ENCODE measurements around the gene CYP2A7. TPM values are rescaled to one million over a fixed set of nuclear protein-coding genes. Genes with fewer than 3 reads are reported as not detected.

Gene CYP2A7
- polyA plus RNA-seq, 2 of the 4 experiments (the other 2 are of a cell fraction) = not detected

GRCh38 chr19:40831502-40832430 lies 50.3 kb downstream of the CYP2A7 start (continued):
- no peak for TF ChIP-seq CHD4 (IDR thresholded peaks at IDR 0.05; ENCODE audit: borderline replicate concordance)
- TF ChIP-seq SREBF2 (IDR thresholded peaks at IDR 0.05) = no peak
- peak; percentile 78 for TF ChIP-seq GATA3 (IDR thresholded peaks at IDR 0.05; ENCODE audit: borderline replicate concordance)
- TF ChIP-seq HOXA7 (CRISPR knock-in tag; IDR thresholded peaks at IDR 0.05) = no peak
- TF ChIP-seq POLR2A (IDR thresholded peaks at IDR 0.05; ENCODE audit: low read length) = no peak
- TF ChIP-seq CEBPB (IDR thresholded peaks at IDR 0.05) = peak; percentile 92
- peak; percentile 91 for TF ChIP-seq HES2 (IDR thresholded peaks at IDR 0.05)
- no peak for TF ChIP-seq TFCP2L1 (CRISPR knock-in tag; IDR thresholded peaks at IDR 0.05)
- TF ChIP-seq NPAS2 (CRISPR knock-in tag; IDR thresholded peaks at IDR 0.05; ENCODE audit: borderline replicate concordance) = no peak; the same call in 1 of the 2 replicates
- TF ChIP-seq CHD2 (IDR thresholded peaks at IDR 0.05; ENCODE audit: low read length, partially characterized antibody) = no peak
- no peak for TF ChIP-seq KDM5A (IDR thresholded peaks at IDR 0.05)
- no peak for TF ChIP-seq NR3C1 (IDR thresholded peaks at IDR 0.05)
- TF ChIP-seq CBX2 (IDR thresholded peaks at IDR 0.05; ENCODE audit: borderline replicate concordance, low read depth) = no peak
- 0 out of 2 replicates have a peak, but pooled peaks have one; percentile 30 for TF ChIP-seq ESRRA (IDR thresholded peaks at IDR 0.05; ENCODE audit: borderline replicate concordance, low read length)
- peak; percentile 82 for TF ChIP-seq MAX (IDR thresholded peaks at IDR 0.05)
- TF ChIP-seq RCOR1 (IDR thresholded peaks at IDR 0.05; ENCODE audit: low read depth, low read length) = no peak
- TF ChIP-seq CTCF (IDR thresholded peaks at IDR 0.05) = no peak
- TF ChIP-seq USF2 (IDR thresholded peaks at IDR 0.05) = peak; percentile 82
- TF ChIP-seq ZFP36 (IDR thresholded peaks at IDR 0.05; ENCODE audit: borderline replicate concordance, partially characterized antibody) = no peak
- TF ChIP-seq TP53 (CRISPR knock-in tag; IDR thresholded peaks at IDR 0.05) = no peak
- TF ChIP-seq HOXB5 (CRISPR knock-in tag; IDR thresholded peaks at IDR 0.05) = 0 out of 2 replicates have a peak, but pooled peaks have one; percentile 19
- no peak for TF ChIP-seq FOXS1 (CRISPR knock-in tag; IDR thresholded peaks at IDR 0.05)
- peak in 1 of 2 experiments; percentile 50; a peak in 4 of 5 replicates for TF ChIP-seq RAD21 (conservative IDR thresholded peaks at IDR 0.05 in 1 of 2, IDR thresholded peaks at IDR 0.05 in 1 of 2)
- TF ChIP-seq MAZ (IDR thresholded peaks at IDR 0.05; ENCODE audit: borderline replicate concordance, low read depth, low read length) = no peak
- TF ChIP-seq HOXB13 (CRISPR knock-in tag; IDR thresholded peaks at IDR 0.05; ENCODE audit: low read depth) = peak; percentile 77; the same call in 1 of the 2 replicates
- TF ChIP-seq RARB (CRISPR knock-in tag; IDR thresholded peaks at IDR 0.05) = 0 out of 2 replicates have a peak, but pooled peaks have one; percentile 18
- no peak for TF ChIP-seq REST (IDR thresholded peaks at IDR 0.05)
- TF ChIP-seq FOSB (CRISPR knock-in tag; IDR thresholded peaks at IDR 0.05) = no peak
- TF ChIP-seq ZSCAN20 (CRISPR knock-in tag; IDR thresholded peaks at IDR 0.05) = no peak
- TF ChIP-seq JUNB (IDR thresholded peaks at IDR 0.05) = peak; percentile 92
- no peak for TF ChIP-seq EHF (CRISPR knock-in tag; IDR thresholded peaks at IDR 0.05)
- peak; percentile 49; the same call in 2 of the 3 replicates for TF ChIP-seq SMC3 (IDR thresholded peaks at IDR 0.05)
- TF ChIP-seq RNF2 (IDR thresholded peaks at IDR 0.05; ENCODE audit: borderline replicate concordance, low read depth) = no peak
- TF ChIP-seq ZNF302 (CRISPR knock-in tag; IDR thresholded peaks at IDR 0.05) = no peak
- peak; percentile 84 to 92; a peak in 4 of 5 replicates for TF ChIP-seq EP300 (IDR thresholded peaks at IDR 0.05)
- peak; percentile 28; the same call in 1 of the 2 replicates for TF ChIP-seq E2F6 (IDR thresholded peaks at IDR 0.05; ENCODE audit: borderline replicate concordance, low read depth)
